Measurements from ENCODE around the gene ADAM17. TPM values are rescaled to one million over a fixed set of nuclear protein-coding genes. Genes with fewer than 3 reads are reported as not detected.

The ADAM17 gene
- total and polyA plus RNA-seq, 2 donors (not counting 1 experiment from before 2014, with no cell fraction given): 12.3 to 69.9 TPM

GRCh38 chr2:9483107-9483506, 72.5 kb downstream of the ADAM17 start:
- Histone ChIP-seq H3K27ac (ENCODE audit: insufficient read depth, low read length) (no peak overlapping the region), H3K27me3 (ENCODE audit: control insufficient read depth, insufficient read depth, low read length) (no peaks in the 10 kb centered on the region), H3K36me3 (ENCODE audit: control insufficient read depth, insufficient read depth, low read length) (peaks cover 31% of the 10 kb centered on the region), H3K4me3 (replicated peaks in 1 of 4; ENCODE audit: control extremely low read depth in 1 of 4, insufficient read depth in 1 of 4, low read depth in 3 of 4, low read length in 4 of 4) (no peak overlapping the region), H3K4me1 (ENCODE audit: control insufficient read depth, extremely low read depth, insufficient read depth, low read length) (no peaks in the 10 kb centered on the region), H3K9ac (ENCODE audit: insufficient read depth, low read length) (no peak overlapping the region), H4K20me1 (ENCODE audit: control insufficient read depth, extremely low read depth, insufficient read depth, low read length) (no peaks in the 10 kb centered on the region), H3K79me2 (ENCODE audit: control insufficient read depth, insufficient read depth, low read length) (peaks cover 5% of the 10 kb centered on the region), H2AFZ (ENCODE audit: low read length) (no peak overlapping the region), H3K4me2 (ENCODE audit: extremely low read depth, insufficient read depth, low read length) (no peak overlapping the region), H3K9me3 (ENCODE audit: control insufficient read depth, insufficient read depth, low read depth, low read length) (no peaks in the 10 kb centered on the region)
- TF ChIP-seq EZH2 (IDR thresholded peaks at IDR 0.05; ENCODE audit: low read length, missing control alignments) (no peak), CTCF (conservative IDR thresholded peaks at IDR 0.05 in 1 of 2, IDR thresholded peaks at IDR 0.05 in 1 of 2; ENCODE audit: low read depth in 1 of 2, low read length in 2 of 2) (no peak)
- DNase-seq (ENCODE audit: low read depth in 2 of 2): peak in 1 of 2 donors; percentile 34

- Histone ChIP-seq H3K27ac (ENCODE audit: insufficient read depth, low read length) (no peak overlapping the region), H3K4me1 (ENCODE audit: control insufficient read depth, extremely low read depth, insufficient read depth, low read length) (peaks cover 2% of the 10 kb centered on the region), H3K36me3 (ENCODE audit: control insufficient read depth, insufficient read depth, low read length) (peaks cover 27% of the 10 kb centered on the region), H3K9ac (ENCODE audit: insufficient read depth, low read length) (no peak overlapping the region), H4K20me1 (ENCODE audit: control insufficient read depth, extremely low read depth, insufficient read depth, low read length) (no peaks in the 10 kb centered on the region), H3K27me3 (ENCODE audit: control insufficient read depth, insufficient read depth, low read length) (no peaks in the 10 kb centered on the region), H2AFZ (ENCODE audit: low read length) (no peak overlapping the region), H3K79me2 (ENCODE audit: control insufficient read depth, insufficient read depth, low read length) (peaks cover 26% of the 10 kb centered on the region), H3K4me2 (ENCODE audit: extremely low read depth, insufficient read depth, low read length) (no peak overlapping the region), H3K4me3 (replicated peaks in 1 of 4; ENCODE audit: control extremely low read depth in 1 of 4, insufficient read depth in 1 of 4, low read depth in 3 of 4, low read length in 4 of 4) (no peak overlapping the region), H3K9me3 (ENCODE audit: control insufficient read depth, insufficient read depth, low read depth, low read length) (no peaks in the 10 kb centered on the region)
- TF ChIP-seq EZH2 (IDR thresholded peaks at IDR 0.05; ENCODE audit: low read length, missing control alignments) (no peak), CTCF (conservative IDR thresholded peaks at IDR 0.05 in 1 of 2, IDR thresholded peaks at IDR 0.05 in 1 of 2; ENCODE audit: low read depth in 1 of 2, low read length in 2 of 2) (no peak)
- DNase-seq (ENCODE audit: low read depth in 2 of 2): no peak
Measured at GRCh38 chr2:9480157-9480556, 75.5 kb downstream of the ADAM17 start.

GRCh38 chr2:9478526-9478925, 77.1 kb downstream of the ADAM17 start:
- no peak overlapping the region for H3K27ac ChIP-seq (ENCODE audit: insufficient read depth, low read length)
- H3K36me3 ChIP-seq (ENCODE audit: control insufficient read depth, insufficient read depth, low read length): peaks cover 15% of the 10 kb centered on the region
- peaks cover 5% of the 10 kb centered on the region for H3K4me1 ChIP-seq (ENCODE audit: control insufficient read depth, extremely low read depth, insufficient read depth, low read length)
- H2AFZ ChIP-seq (ENCODE audit: low read length): no peak overlapping the region
- H3K9me3 ChIP-seq (ENCODE audit: control insufficient read depth, insufficient read depth, low read depth, low read length): no peaks in the 10 kb centered on the region
- peaks cover 27% of the 10 kb centered on the region for H3K79me2 ChIP-seq (ENCODE audit: control insufficient read depth, insufficient read depth, low read length)
- H3K27me3 ChIP-seq (ENCODE audit: control insufficient read depth, insufficient read depth, low read length): no peaks in the 10 kb centered on the region
- H3K4me3 ChIP-seq (replicated peaks in 1 of 4; ENCODE audit: control extremely low read depth in 1 of 4, insufficient read depth in 1 of 4, low read depth in 3 of 4, low read length in 4 of 4): no peak overlapping the region
- no peak overlapping the region for H3K4me2 ChIP-seq (ENCODE audit: extremely low read depth, insufficient read depth, low read length)
- DNase-seq (ENCODE audit: low read depth in 2 of 2): no peak
- no peaks in the 10 kb centered on the region for H4K20me1 ChIP-seq (ENCODE audit: control insufficient read depth, extremely low read depth, insufficient read depth, low read length)
- TF ChIP-seq EZH2 (IDR thresholded peaks at IDR 0.05; ENCODE audit: low read length, missing control alignments) (no peak), CTCF (conservative IDR thresholded peaks at IDR 0.05 in 1 of 2, IDR thresholded peaks at IDR 0.05 in 1 of 2; ENCODE audit: low read depth in 1 of 2, low read length in 2 of 2) (no peak)
- no peak overlapping the region for H3K9ac ChIP-seq (ENCODE audit: insufficient read depth, low read length)

Measured in fibroblast of lung (primary cell).